ELF-1 (cell line): ENCODE measurements around the gene KRT13.

Experiments used
- DNase-seq: peaks from one replicate; pipeline ENCODE4 v3.0.0-alpha.2; 2016; ENCODE audit warnings: low read depth, low spot score

Gene KRT13

GRCh38 chr17:41494524-41494923, 10.9 kb downstream of the KRT13 start:
- DNase-seq, result no peak

DNA sequence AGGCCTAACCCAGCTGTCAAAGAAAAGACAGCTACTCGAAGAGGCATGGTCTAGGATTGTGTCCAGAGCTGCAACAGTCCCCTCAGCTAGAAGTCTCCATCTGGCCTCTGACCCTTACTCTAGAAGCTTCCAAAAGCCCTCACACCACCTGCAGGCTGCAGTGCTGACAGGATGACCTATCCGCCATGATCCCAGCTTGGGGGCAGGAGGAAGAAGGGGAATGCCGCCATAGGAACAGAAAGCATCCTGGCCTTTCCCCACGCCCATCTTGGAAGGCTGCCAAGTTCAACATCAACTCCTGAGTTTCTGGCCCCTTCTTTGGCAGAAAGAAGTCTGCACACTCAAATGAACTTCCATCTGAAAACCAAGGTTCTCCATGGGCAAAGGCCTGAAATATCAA, 12.6 kb downstream of the KRT13 start:
- DNase-seq, result no peak

DNA sequence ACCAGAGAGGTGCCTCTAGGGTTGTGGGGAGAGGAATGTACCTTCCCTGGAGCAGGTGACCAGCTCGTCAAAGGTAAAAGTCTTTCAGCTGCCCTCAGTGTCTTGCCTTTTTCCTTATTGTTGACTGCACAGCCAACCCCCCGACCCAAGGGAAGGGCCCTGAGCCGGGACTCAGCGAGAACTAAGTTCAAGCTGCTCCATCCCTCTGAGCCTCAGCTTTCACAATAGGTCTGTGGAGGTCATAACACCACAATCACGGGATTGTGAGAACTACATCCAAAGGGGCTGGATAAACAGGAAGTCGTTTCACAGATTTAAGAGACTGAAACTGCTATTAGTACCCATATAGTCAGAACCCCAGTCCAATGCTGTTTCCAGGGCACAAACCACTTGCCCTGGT, 13.1 kb downstream of the KRT13 start:
- no peak for DNase-seq

DNA sequence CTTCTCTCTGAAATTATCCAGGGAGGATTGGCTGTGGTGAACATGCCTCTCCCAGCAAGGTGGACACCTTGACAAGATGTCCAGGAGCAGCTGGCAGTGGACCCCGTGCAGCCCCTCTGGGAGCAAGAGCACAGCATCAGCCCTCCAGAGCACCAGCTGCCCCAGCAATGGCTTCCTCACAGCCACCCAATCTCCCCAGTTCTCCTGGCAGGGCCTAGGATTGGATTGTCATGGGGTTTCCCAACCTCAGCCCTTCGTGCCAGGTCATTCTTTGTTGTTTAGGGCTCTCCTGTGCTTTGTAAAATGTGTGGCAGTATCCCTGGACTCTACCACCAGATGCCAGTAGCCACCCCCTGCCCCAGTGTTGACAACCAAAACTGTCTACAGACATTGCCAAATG, 13.9 kb downstream of the KRT13 start:
- DNase-seq, result no peak

DNA sequence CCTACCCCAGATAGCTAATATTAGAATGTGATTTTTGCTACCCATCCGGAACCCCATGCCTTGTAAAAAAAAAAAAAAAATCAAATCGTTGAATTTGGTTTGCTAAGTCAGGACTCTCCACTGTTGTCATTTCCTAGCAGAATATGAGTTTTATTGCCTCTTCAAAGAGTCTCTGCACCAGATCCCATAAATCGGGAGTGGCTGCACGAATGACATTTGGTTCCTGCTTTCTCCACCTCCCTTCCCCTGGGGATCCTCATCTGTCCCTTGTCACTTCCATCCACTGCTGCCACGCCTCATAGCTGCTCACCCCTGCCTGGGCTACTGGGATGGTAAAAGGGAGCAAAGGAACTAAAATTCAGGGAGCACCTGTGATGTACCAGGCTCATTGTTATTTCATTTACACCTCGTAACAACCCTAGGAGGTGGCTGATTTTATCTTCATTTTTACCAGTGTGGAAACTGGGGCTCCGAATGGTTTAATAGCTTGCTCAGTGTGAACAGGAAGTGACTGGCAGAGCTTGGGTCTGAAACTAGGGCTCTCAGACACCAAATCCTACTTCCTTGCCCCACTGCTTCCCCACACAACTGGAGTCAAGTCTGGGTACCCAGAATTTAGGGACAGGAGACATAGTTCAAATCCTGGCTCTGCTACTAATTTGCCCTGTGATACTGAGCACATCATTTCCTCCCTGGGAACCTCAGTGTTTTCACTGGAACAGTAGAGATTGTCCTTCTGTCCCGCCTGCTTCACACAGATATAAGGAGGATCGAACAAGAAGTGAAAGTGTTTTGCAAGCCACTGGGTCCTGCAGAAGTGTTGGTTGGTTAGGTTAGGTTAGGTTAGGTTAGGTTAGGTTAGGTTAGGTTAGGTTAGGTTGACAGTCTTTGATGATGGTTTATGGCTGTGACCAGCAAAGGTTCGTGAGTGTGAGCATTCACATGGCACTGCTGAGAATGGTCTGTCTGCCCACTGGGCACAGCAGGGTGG, 15.1 kb downstream of the KRT13 start:
- no peak for DNase-seq

DNA sequence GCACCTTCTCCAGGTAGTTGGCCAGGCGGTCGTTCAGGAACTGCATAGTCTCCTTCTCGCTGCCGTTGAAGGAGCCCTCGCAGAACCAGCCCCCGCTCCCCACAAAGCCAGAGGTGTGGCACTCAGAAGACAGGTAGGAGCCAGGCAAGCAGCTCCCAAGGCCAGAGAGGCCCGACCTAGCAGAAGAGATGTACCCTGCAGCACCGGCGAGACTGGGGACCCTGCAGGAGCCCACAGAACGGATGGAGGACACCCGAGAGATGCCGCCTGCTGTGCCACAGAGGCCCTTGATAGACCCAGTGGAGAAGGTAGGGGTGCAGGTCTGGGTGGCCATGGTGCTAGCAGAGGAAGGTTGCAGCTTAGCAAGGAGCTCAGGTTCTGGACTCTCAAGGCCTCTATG, 15.9 kb downstream of the KRT13 start, which contains the start of gene KRT36:
KRT36 (minus strand) TSS at position 380 of the 400 bp plus-strand sequence; CDS start at position 334, 46 bp downstream.
- DNase-seq, result no peak

DNA sequence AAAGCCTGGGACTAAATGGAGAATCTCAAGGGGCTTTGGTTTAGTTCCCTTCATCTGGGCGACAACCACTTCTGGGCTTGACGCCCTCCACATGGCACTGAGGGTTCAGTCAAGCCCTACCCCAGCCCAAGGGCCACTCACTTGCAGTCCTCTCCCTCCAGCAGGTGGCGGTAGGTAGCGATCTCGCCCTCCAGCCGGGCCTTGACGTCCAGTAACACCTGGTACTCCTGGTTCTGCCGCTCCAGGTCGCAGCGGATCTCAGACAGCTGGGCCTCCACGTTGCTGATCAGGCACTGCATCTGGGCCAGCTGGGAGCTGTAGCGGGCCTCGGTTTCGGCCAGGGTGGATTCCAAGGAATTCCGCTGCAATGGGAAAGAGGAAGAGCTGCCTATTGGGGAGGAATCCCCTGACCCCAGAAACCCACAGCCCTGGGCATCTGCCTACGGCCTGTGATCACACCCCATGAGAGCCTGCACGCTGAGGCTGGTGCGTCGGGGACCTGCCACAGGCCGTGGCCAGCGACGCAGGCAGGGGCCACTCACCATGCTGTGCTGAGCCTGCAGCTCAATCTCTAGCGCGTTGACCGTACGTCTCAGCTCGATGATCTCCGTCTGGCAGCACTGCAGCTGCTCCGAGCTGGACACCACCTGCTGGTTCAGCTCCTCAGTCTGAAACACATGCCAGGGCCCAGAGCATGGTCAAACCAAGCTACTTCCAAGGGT, 18.4 kb downstream of the KRT13 start:
- DNase-seq, result peak; percentile 74

GRCh38 chr17:41486316-41486715, 19.1 kb downstream of the KRT13 start:
- DNase-seq, result no peak

GRCh38 chr17:41484920-41485904, 20.2 kb downstream of the KRT13 start:
- DNase-seq, result no peak

GRCh38 chr17:41483991-41484826, 21.2 kb downstream of the KRT13 start:
- no peak for DNase-seq

GRCh38 chr17:41483531-41483930, 21.9 kb downstream of the KRT13 start:
- DNase-seq, result no peak

DNA sequence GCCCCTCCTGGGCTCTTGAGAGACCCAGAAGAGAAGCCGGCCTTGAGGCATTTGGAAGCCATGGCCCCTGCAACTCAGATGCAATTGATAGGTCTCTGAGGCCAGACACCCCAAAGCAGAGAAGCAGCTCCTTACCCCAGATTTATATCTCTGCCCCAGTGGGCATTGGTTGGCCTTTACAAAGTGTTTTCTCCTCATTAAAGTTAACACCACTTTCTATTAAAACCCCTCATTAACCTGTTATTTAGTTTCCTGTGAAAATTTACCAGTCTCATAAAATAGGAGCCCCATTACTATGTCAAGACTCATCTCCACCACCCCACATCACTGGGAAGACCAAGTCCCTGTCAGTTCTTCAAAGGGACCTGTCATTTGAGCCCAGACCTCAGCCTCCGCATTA, 24.4 kb downstream of the KRT13 start, which contains the start of gene KRT35:
KRT35 (minus strand) TSS at position 116 of the 400 bp plus-strand sequence; CDS start at position 62, 54 bp downstream.
- no peak for DNase-seq

GRCh38 chr17:41480581-41480980, 24.8 kb downstream of the KRT13 start:
- no peak for DNase-seq

DNA sequence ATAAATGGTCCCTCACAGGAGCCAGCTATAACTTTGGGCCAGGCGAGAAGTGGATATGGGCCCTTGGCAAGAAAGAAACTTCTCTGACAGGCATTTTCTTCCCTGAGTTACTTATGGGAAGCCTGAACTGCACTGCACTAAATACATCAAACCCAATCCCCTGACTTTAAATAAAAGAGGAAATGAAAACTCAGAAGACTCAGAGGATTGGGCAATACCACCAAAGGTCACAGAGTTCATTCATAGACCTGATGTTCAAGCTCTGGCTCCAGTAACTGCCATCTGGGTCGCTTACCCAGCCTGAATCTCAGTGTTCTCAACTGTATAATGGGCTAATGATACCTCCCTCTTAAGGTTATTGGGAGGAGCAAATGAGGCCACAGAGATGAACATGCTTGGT, 25.3 kb downstream of the KRT13 start:
- DNase-seq, result no peak

- DNase-seq, result no peak
Measured at GRCh38 chr17:41478237-41478636, 27.2 kb downstream of the KRT13 start.

GRCh38 chr17:41476866-41477815, 28.3 kb downstream of the KRT13 start:
- DNase-seq, result no peak

DNA sequence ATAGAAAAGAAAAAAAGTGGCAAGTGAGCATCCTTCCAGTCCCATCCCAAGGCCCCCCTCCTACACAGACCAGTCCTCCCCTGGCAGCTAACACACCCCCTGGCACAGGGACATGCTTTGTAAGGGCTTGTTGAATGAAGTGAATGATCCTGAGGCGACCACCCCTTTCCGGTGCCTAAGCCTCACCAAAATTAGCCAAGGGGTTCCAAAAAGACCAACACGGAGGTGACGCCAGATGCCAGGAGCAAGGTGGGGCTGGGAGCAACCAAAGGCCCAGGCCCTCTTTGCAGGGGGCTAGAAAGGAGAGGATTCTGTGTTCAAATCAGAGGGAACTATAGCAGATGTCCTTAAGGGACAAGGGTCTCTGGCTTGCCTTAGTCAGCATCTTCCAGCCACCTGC, 30.0 kb downstream of the KRT13 start:
- DNase-seq, result no peak

- DNase-seq, result no peak
Measured at GRCh38 chr17:41474863-41475262, 30.5 kb downstream of the KRT13 start.

DNA sequence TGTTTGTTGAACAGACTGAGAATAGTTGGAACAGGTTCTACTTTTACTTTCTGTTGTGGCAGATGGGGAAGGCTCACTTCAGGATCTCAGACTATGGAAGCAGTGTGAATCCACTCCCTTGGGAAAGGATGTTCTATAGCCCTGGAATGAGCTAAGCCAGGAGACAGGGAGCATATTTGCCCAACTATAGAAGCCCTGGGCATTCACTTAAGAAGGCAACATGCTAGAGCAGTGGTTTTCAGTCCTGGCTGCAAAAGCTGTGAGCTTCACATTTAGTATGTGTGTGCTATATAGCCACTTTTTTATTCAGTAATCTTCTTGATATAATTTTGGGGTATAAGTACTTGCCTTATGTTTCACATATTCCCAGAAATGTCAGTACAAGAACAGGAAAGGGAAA, 37.1 kb downstream of the KRT13 start:
- no peak for DNase-seq
